Uterus (tissue), 2 donors: ENCODE measurements around the gene SMAD9.

Experiments
- POLR2A ChIP-seq, 2 donors: fragments of 450-650 bp; IDR thresholded peaks; one replicate each; pipeline ENCODE4 v1.6.1; 2016; ENCODE audit warnings: antibody characterized with exemption in 2 of 2, mild to moderate bottlenecking in 1 of 2, moderate library complexity in 1 of 2
- TF ChIP-seq, protein P1 (sequence below), 4 experiments: fragments of 200-600 bp in 2 of 4; fragments of 450-650 bp in 2 of 4; sonication (generic) in 2 of 4; IDR thresholded peaks; one replicate each; pipeline ENCODE4 v1.5.1; 2016 to 2019; ENCODE audit warnings: antibody characterized with exemption in 4 of 4, mild to moderate bottlenecking in 2 of 4, moderate library complexity in 1 of 4

- TF ChIP-seq, protein P1, sequence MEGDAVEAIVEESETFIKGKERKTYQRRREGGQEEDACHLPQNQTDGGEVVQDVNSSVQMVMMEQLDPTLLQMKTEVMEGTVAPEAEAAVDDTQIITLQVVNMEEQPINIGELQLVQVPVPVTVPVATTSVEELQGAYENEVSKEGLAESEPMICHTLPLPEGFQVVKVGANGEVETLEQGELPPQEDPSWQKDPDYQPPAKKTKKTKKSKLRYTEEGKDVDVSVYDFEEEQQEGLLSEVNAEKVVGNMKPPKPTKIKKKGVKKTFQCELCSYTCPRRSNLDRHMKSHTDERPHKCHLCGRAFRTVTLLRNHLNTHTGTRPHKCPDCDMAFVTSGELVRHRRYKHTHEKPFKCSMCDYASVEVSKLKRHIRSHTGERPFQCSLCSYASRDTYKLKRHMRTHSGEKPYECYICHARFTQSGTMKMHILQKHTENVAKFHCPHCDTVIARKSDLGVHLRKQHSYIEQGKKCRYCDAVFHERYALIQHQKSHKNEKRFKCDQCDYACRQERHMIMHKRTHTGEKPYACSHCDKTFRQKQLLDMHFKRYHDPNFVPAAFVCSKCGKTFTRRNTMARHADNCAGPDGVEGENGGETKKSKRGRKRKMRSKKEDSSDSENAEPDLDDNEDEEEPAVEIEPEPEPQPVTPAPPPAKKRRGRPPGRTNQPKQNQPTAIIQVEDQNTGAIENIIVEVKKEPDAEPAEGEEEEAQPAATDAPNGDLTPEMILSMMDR (IDR thresholded peaks at IDR 0.05): no peak
- no peak for TF ChIP-seq POLR2A (IDR thresholded peaks at IDR 0.05)
Observed at GRCh38 chr13:36912973-36913372, 7.1 kb downstream of the SMAD9 start.
